GM12892 (cell line): Measurements from ENCODE around the gene CR1.
A peak's percentile ranks its signal among the peaks of the same experiment; 100 is the strongest.
"Not testable (repeated sequence)": the region's sequence is repeated elsewhere in the genome, so short reads cannot be mapped to it uniquely, and the experiment has no call there.

ENCODE experiments used
- DNase-seq: peaks from one replicate; pipeline ENCODE4 v3.0.0; 2011; ENCODE audit not compliant: insufficient read length
- FAIRE-seq: peaks from 2 replicates; lab custom pipeline; 2011; peaks lifted over from hg19 to GRCh38; lab: Jason Lieb, UNC
- POLR2A ChIP-seq: IDR thresholded peaks from 2 replicates; pipeline ENCODE4 v1.6.1; 2011; ENCODE audit warnings: low read depth, low read length, control low read depth
- POLR2AphosphoS5 ChIP-seq: IDR thresholded peaks from 2 replicates; pipeline ENCODE4 v1.6.1; 2011; ENCODE audit warnings: low read depth, low read length, control low read depth
- TAF1 ChIP-seq: IDR thresholded peaks from 2 replicates; pipeline ENCODE4 v1.6.1; 2011; ENCODE audit warnings: low read depth, mild to moderate bottlenecking, control low read depth, low read length, borderline replicate concordance

Gene CR1

DNA sequence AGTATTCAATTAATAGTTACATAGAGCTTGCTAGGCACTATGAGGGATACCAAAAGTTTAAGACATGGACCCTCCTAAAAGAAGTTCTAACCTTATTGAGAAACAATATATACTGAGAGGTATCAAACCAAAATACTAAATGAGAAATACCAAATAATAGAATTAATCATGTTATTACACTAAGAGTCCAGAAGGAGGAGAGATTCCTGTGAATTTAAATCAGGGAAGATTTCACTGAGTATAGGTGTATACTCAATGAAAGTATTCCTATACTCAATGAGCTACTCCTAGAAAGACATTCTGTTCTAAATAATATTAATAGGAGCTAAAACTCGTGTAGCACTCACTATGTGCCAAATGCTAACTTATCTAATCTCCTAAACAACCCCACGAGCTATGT, 158.4 kb downstream of the CR1 start:
- TF ChIP-seq POLR2A (no peak), POLR2AphosphoS5 (no peak), TAF1 (no peak)
- FAIRE-seq = no peak
- DNase-seq = no peak

GRCh38 chr1:207658408-207658807, 162.5 kb downstream of the CR1 start:
- TF ChIP-seq POLR2AphosphoS5 = no peak
- TF ChIP-seq TAF1 = no peak
- TF ChIP-seq POLR2A = no peak
- FAIRE-seq (no peak), DNase-seq (no peak)

GRCh38 chr1:207658904-207659485, 163.0 kb downstream of the CR1 start:
- DNase-seq (no peak), FAIRE-seq (no peak)
- TF ChIP-seq POLR2AphosphoS5 (no peak), TAF1 (no peak), POLR2A (no peak)

DNA sequence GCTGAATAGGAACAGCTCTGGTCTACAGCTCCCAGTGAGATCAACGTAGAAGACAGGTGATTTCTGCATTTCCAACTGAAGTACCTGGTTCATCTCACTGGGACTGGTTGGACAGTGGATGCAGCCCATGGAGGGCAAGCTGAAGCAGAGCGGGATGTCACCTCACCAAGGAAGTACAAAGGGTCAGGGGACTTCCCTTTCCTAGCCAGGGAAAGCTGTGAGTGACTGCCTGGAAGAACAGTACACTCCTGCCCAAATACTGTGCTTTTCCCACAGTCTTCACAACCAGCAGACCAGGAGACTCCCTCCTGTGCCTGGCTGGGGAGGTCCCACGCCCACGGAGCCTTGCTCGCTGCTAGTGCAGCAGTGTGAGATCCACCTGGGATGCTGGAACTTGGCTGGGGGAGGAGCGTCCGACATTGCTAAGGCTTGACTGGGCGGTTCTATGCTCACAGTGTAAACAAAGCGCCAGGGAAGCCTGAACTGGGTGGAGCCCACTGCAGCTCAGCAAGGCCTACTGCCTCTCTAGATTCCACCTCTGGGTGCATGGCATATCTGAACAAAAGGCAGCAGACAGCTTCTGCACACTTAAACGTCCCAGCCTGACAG, 163.7 kb downstream of the CR1 start:
- DNase-seq (no peak), FAIRE-seq (no peak)
- no peak for TF ChIP-seq POLR2AphosphoS5
- TF ChIP-seq POLR2A = no peak
- TF ChIP-seq TAF1 = no peak

- FAIRE-seq = not testable (repeated sequence)
These were observed 165.5 kb downstream of the CR1 start for GRCh38 chr1:207661420-207661819.

GRCh38 chr1:207666342-207666741, 170.4 kb downstream of the CR1 start:
- FAIRE-seq = no peak
- no peak for TF ChIP-seq TAF1
- TF ChIP-seq POLR2AphosphoS5 = no peak
- no peak for TF ChIP-seq POLR2A
- DNase-seq = no peak

More at GRCh38 chr1:207661420-207661819, 165.5 kb downstream of the CR1 start:
- DNase-seq = not testable (repeated sequence)

- DNase-seq (no peak), FAIRE-seq (peak; percentile 79)
- no peak for TF ChIP-seq POLR2A
- no peak for TF ChIP-seq TAF1
- no peak for TF ChIP-seq POLR2AphosphoS5
These were observed 173.6 kb downstream of the CR1 start for GRCh38 chr1:207669528-207670009.

- FAIRE-seq (peak; percentile 21), DNase-seq (no peak)
- TF ChIP-seq POLR2AphosphoS5 = no peak
- no peak for TF ChIP-seq TAF1
- TF ChIP-seq POLR2A = no peak
These were observed 174.2 kb downstream of the CR1 start for GRCh38 chr1:207670192-207670591.

DNA sequence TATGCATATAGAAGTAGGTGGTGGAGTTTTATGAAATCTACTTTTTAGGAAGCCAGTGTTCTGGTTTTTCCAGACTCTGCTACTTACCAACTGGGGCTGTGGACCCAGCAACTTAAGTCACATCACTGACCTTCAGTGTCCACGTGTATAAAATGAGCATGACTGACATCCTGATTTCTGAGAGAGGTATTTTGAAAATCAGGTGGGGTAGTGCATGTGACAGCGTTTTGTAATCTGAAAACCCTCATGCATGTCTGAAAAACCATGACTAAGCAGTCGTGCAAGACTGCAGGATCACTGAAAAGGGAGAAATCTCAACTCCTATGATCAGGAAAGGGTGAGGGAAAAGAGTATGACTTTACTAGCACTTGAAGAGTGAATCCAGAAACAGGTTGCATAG, 175.0 kb downstream of the CR1 start:
- FAIRE-seq (peak; percentile 54), DNase-seq (no peak)
- TF ChIP-seq POLR2A (no peak), TAF1 (no peak), POLR2AphosphoS5 (no peak)

- FAIRE-seq (no peak), DNase-seq (no peak)
- no peak for TF ChIP-seq POLR2AphosphoS5
- TF ChIP-seq TAF1 = no peak
- no peak for TF ChIP-seq POLR2A
These were observed 176.7 kb downstream of the CR1 start for GRCh38 chr1:207672522-207673130.

DNA sequence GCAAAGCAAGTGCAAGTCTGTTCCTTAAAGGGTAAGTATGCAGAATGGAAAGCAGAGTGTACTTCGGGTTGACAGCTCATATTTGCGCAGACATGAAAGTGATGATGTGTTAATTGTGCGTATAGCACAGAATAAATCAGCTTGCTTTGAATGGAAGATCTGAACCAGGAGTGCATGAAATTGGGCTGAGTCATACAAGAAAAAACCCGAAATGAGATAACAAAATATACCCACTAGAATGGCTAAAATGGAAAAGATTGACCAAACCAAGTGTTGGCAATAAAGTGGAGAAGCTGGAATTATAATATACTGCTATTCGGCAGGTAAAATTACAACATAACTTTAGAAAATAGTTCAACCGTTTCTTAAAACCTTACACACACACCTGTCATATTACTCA, 177.4 kb downstream of the CR1 start:
- TF ChIP-seq TAF1 (no peak), POLR2A (no peak), POLR2AphosphoS5 (no peak)
- no peak for FAIRE-seq

GRCh38 chr1:207676153-207676552, 180.2 kb downstream of the CR1 start:
- TF ChIP-seq POLR2A (no peak), TAF1 (no peak), POLR2AphosphoS5 (no peak)
- DNase-seq (no peak), FAIRE-seq (no peak)

More for the DNA sequence above, 177.4 kb downstream of the CR1 start:
- no peak for DNase-seq

DNA sequence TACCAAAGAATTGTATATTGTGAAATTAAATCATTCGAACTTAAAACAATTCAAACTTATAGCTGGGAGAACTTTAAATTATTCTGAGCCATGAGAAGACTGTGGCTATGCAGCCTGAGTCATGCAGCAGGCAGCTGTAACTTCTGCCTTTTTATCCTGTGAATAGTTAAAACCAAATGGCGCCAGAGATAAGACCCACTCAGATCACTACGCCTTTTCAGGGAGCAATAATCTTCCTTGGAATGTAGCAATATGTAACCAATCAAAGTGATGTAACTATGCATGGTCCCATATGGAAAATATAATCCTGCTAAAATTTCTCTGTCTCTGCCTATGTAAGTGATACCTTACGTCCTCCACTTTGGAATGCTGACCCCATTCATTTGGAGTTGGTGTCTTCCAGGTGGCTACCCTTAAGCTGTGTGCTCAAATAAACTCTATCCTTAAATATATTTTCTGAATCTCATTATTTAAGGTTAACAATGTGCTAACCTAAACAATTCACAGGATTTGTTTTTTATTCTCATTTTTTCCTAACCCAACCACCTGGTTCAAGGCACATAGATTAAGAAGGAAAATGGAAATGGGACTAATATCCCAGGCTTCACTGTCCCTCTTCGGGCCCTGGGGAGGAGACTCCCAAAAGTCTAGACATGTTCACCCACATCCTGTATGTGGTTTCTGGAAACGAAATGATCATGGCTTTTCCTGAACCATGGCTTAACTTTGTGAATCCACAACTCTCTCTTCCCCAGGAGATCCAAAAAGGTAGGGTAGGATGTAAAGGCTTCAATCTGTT, 184.8 kb downstream of the CR1 start:
- FAIRE-seq, DNase-seq: not testable (repeated sequence)

DNA sequence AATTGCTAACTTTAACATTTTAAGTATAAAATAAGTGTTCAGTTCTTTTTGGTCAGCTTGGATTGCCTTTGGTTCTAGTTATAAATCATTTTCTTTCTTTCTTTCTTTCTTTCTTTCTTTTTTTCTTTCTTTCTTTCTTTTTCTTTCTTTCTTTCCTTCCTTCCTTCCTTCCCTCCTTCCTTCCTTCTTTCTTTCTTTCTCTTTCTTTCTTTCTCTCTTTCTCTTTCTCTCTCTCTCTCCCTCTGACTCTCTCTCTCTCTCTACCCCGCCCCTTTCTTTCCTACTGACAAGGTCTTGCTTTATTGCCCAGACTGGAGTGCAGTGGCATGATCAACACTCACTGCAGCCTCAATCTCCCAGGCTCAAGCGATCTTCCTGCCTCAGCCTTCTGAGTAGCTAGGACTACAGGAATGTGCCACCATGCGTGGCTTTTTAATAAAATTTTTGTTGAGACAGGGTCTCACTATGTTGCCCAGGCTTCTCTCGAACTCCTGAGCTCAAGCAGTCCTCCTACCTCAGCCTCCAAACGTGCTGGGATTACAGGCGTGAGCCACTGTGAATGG, 187.0 kb downstream of the CR1 start:
- DNase-seq, FAIRE-seq: not testable (repeated sequence)

DNA sequence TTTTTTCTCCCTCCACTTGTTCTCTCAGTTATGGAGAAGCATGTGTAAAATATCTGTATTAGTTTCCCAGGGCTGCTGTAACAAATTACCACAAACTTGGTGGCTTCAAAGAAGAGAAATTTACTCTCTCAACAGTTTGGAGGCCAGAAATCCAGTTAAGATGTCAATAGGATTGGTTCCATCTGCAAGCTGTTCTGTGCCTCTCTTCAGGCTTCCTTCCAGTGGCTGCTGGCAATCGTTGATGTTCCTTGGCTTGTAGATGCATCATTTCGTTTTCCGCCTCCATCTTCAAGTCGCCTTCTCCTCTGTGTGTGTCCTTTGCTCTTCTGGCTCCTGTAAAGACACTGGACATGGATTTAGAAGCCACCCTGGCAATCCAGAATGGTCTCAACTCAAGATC, 194.6 kb downstream of the CR1 start:
- not testable (repeated sequence) for FAIRE-seq, DNase-seq
